ENCODE measurements around the gene KANK4. TPM values are rescaled to one million over a fixed set of nuclear protein-coding genes. Genes with fewer than 3 reads are reported as not detected.
"Not testable (repeated sequence)": the region's sequence is repeated elsewhere in the genome, so short reads cannot be mapped to it uniquely, and the experiment has no call there.

Gene KANK4
- polyA plus RNA-seq, 4 donors = 20.1 to 30.1 (median 22.1) TPM

DNA sequence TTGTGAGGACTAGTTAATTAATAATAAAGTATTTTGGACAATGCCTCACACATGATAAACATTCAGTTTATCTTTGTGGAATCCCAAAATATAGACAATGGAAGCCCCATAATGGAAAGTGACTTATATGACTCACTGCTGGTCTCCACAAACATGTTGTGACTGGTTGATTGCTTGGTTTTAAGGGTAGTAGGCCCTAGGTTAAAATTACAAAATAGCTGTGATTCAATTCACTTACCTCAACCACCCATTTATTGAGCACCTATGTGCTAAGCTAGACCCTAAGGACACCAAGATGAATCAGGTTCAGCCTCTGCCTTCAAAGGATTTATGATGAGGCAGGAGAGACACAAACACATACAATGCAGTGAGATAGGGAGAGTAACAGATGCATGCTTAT is 42.4 kb downstream of the KANK4 start:
- no peak for DNase-seq (ENCODE audit: low read depth in 4 of 4, low spot score in 2 of 4)

DNA sequence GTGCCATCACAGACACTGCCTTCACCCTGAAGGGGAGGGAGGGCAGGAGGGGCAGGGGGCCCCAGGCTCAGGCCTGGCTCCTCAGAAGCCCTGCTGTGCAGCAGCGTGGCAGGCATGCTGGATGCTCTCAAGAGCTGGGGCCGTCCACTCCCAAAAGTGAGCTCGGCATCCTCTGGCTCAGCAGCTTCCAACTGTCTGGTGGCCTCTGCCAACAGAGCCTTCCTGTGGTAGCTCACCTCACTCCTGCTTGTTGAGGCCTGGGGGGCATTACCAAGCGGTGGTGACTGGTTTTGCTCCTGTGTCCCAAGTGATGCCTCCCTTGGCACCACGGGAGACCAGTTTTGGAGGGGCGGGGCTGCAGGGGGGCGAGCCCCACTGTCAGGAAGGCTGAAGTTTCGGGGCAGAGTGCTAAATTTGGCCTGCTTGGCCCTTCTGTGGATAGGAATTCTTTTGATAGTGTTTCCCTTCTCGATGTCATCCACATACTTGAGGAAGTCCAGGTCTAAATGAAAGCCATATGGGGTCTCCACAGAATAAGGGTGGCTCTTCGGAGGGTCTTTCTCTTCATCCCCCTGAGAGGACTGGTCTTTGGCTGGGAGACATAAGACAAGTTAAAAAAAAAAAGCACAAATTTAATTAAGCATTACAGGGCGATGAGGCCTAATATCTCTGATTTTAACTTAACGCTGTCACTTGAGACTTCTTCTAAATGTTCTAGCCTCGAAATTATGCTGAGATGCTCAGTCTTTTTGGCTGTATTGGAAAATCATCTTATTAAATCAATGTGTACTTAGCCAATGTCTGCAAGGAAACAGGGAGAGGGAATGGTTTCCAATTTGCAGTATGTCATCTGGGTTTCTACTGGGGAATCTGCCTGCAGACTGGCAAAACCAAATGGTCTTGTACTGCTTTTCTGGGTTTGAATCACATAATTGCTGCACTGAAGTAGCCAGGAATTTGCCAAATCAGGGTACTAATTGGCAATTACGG is 44.4 kb downstream of the KANK4 start:
- DNase-seq (ENCODE audit: low read depth in 4 of 4, low spot score in 2 of 4) = no peak

DNA sequence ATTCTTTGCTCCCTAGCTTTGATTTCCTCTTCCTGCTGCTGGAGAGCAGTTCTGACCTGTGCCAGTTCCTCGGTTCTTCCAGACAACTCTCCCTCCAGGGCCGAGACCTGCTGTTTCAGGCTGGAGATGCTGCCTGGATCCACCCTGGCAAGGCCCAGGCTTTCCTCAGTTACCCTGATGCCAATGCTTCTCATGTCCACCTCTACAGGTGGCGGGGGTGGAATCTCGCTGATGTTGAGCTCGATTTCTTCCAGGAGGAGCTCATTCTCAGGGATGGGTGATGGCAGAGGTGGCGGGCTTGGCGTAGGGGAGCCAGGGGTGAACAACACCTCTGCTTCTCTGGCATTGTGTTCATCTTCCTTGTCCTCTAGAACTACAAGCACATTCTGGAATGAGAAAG is 45.3 kb downstream of the KANK4 start:
- DNase-seq (ENCODE audit: low read depth in 4 of 4, low spot score in 2 of 4) = no peak

- DNase-seq (ENCODE audit: low read depth in 4 of 4, low spot score in 2 of 4) = no peak
Observed at GRCh38 chr1:62271948-62272728, 47.1 kb downstream of the KANK4 start.

DNA sequence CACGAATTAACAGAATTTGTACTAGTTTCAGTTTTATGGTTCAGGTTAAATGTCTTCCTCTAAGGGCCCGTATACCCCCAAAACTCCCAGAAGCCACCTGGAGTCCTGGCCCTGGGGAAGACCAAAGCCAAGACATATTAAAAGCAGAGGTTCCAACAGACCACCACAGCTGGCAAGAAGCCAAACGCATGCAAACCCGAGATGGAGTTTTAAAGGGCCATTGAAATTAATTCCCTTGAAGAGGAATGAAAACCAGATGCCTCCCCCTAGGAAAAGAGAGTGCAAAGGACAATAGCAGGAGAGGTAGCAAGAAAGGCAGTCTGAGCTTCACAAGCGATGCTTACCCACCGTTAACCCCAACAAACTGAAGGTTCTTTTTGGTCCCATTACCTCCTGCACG is 48.1 kb downstream of the KANK4 start:
- no peak for DNase-seq (ENCODE audit: low read depth in 4 of 4, low spot score in 2 of 4)

- DNase-seq (ENCODE audit: low read depth in 4 of 4, low spot score in 2 of 4) = no peak
Observed at GRCh38 chr1:62269851-62270495, 49.3 kb downstream of the KANK4 start.

- DNase-seq (ENCODE audit: low read depth in 4 of 4, low spot score in 2 of 4) = no peak
Observed at GRCh38 chr1:62269439-62269838, 49.8 kb downstream of the KANK4 start.

DNA sequence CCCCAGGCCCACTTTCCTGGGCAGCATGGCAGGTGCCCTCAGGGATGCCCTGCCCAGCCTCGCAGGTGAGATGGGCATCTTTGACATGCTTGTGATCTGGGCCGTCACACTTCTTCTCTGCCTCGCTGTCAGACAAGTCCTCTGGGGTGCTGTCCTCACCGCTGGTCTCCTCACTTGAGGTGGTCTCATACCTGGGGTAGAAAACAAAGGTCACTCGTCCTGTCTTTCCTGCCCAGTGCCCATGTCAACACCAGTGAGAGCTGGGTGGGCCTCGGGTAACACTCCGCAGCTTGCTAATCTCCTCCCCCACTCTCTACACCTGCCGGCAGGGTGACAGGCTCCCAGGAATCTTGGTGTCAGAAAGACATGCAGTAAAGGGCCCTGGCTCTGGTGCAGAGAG is 50.9 kb downstream of the KANK4 start:
- DNase-seq (ENCODE audit: low read depth in 4 of 4, low spot score in 2 of 4) = no peak

GRCh38 chr1:62265956-62266935 is 53.0 kb downstream of the KANK4 start:
- DNase-seq (ENCODE audit: low read depth in 4 of 4, low spot score in 2 of 4) = no peak

DNA sequence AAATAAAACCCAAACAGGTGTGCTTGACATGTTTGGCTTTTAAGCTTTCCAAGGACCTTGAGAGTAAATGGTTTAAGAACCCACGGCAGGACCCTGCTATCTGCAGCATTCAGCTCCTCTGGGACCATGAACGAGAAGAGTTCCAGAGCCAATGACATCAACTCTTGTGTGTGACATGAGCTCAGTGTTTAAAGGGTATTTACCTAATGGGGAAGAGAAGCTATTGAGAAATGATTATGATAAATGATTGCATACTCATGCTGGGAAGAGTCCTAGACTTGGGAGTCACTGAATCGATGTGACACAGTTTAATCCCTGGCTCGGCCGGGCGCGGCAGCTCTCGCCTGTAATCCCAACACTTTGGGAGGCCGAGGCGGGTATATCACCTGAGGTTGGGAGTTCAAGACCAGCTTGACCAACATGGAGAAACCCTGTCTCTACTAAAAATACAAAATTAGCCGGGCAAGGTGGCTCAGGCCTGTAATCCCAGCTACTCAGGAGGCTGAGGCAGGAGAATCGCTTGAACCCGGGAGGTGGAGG is 55.4 kb downstream of the KANK4 start:
- no peak for DNase-seq (ENCODE audit: low read depth in 4 of 4, low spot score in 2 of 4)

GRCh38 chr1:62263006-62263813 is 56.0 kb downstream of the KANK4 start:
- no peak for DNase-seq (ENCODE audit: low read depth in 4 of 4, low spot score in 2 of 4)

GRCh38 chr1:62260688-62261087 is 58.5 kb downstream of the KANK4 start:
- DNase-seq (ENCODE audit: low read depth in 4 of 4, low spot score in 2 of 4) = no peak

GRCh38 chr1:62259551-62259950 is 59.7 kb downstream of the KANK4 start:
- DNase-seq (ENCODE audit: low read depth in 4 of 4, low spot score in 2 of 4) = no peak

DNA sequence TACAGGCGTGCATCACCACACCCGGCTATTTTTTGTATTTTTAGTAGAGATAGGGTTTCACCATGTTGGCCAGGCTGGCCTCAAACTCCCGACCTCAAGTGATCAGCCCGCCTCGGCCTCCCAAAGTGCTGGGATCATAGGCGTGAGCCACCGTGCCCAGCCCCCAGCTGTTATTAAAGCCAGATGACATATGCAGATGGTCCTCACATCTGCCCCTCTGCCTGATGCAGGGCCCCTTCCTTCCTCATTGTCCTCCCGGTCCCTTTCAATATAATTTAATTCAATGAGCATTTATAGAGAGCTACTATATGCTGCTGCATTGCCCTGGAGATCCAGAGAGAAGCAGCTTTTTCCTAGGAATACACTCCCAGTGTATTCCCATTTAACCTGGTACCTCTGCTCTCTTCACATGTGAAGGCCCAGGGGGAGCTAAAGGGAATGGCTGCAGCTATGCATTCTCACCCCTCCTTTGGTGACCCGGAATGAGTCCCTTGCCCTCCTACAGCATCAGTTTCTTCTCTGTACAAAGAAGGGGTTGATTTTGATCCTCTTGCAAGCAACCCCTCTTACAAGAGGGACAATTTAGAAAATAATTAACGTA is 69.0 kb downstream of the KANK4 start:
- no peak for DNase-seq (ENCODE audit: low read depth in 4 of 4, low spot score in 2 of 4)

- DNase-seq (ENCODE audit: low read depth in 4 of 4, low spot score in 2 of 4) = no peak
Observed at GRCh38 chr1:62247391-62248168, 71.7 kb downstream of the KANK4 start.

DNA sequence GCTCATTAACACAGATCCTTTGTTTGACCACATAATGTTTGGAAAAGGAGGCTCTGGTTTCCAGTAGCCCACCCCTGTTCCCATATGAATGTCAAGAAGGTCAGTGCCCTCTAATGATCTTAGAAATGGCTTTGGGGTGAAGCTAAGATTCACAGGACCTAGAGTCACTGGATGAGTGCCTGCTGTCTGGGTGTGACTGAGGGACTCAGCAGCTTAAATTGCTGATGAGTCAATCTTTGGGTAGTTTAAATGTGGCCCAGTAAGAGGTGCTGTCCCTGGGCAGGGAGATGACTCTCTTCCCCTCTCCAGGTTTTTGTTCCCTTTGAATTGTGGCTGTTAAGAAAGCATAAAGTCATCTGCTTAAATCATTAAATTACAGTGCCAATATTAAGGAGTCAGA is 74.0 kb downstream of the KANK4 start:
- no peak for DNase-seq (ENCODE audit: low read depth in 4 of 4, low spot score in 2 of 4)

GRCh38 chr1:62244380-62244779 is 74.9 kb downstream of the KANK4 start:
- not testable (repeated sequence) for DNase-seq (ENCODE audit: low read depth in 4 of 4, low spot score in 2 of 4)
